ENCODE measurements around the gene RAD51B. TPM values are rescaled to one million over a fixed set of nuclear protein-coding genes. Genes with fewer than 3 reads are reported as not detected.
A peak's percentile ranks its signal among the peaks of the same experiment; 100 is the strongest.

The RAD51B gene
- total and polyA plus RNA-seq, 9 donors, result 21.6 to 70.1 (median 35.1) TPM

GRCh38 chr14:68591786-68592185 is 772.2 kb downstream of the RAD51B start:
- intact Hi-C loops (cut with DNase I), result loop anchor here in 1 of 4 donors (5.0 kb wide), 1 partner anchor 66 kb away; no protein-coding TSS in a partner anchor
- 92 to 95% (median 93%) methylated on average over 4 of the region's 4 CpGs for WGBS, 3 donors
- peak in 1 of 5 donors; percentile 20 for DNase-seq
- no peaks in the 10 kb centered on the region for H3K9me3 ChIP-seq
- peak overlapping the region in 1 of 2 donors; percentile 87 for H3K27ac ChIP-seq
- no peak overlapping the region for H3K4me3 ChIP-seq
- no peaks in the 10 kb centered on the region for H3K27me3 ChIP-seq
- H3K4me1 ChIP-seq (ENCODE audit: insufficient read depth), result peaks cover 21% of the 10 kb centered on the region
- TF ChIP-seq POLR2A (IDR thresholded peaks at IDR 0.05), result no peak
- H3K36me3 ChIP-seq, result no peaks in the 10 kb centered on the region

GRCh38 chr14:68592948-68593556 is 773.5 kb downstream of the RAD51B start:
- intact Hi-C loops (cut with DNase I), result loop anchor here in 1 of 4 donors (5.0 kb wide), 1 partner anchor 64 kb away; no protein-coding TSS in a partner anchor
- no peaks in the 10 kb centered on the region for H3K27me3 ChIP-seq
- no peak for DNase-seq
- H3K36me3 ChIP-seq, result no peaks in the 10 kb centered on the region
- peaks cover 15% of the 10 kb centered on the region for H3K4me1 ChIP-seq (ENCODE audit: insufficient read depth)
- WGBS, 3 donors, result 88 to 96% (median 96%) methylated on average over 7 of the region's 7 CpGs
- no peaks in the 10 kb centered on the region for H3K9me3 ChIP-seq
- no peak overlapping the region for H3K4me3 ChIP-seq
- H3K27ac ChIP-seq, result no peak overlapping the region
- no peak for TF ChIP-seq CTCF (IDR thresholded peaks at IDR 0.05)
- TF ChIP-seq POLR2A (IDR thresholded peaks at IDR 0.05), result no peak
- TF ChIP-seq EP300 (IDR thresholded peaks at IDR 0.05), result no peak

GRCh38 chr14:68593806-68594536 is 774.4 kb downstream of the RAD51B start:
- no peaks in the 10 kb centered on the region for H3K36me3 ChIP-seq
- H3K4me1 ChIP-seq (ENCODE audit: insufficient read depth), result peaks cover 20% of the 10 kb centered on the region
- WGBS, 3 donors, result 57 to 70% (median 67%) methylated on average over 9 of the region's 9 CpGs
- intact Hi-C loops (cut with DNase I), result loop anchor here in 1 of 4 donors (5.0 kb wide), 1 partner anchor 63 kb away; no protein-coding TSS in a partner anchor
- no peaks in the 10 kb centered on the region for H3K9me3 ChIP-seq
- no peak for DNase-seq
- no peak overlapping the region for H3K27ac ChIP-seq
- TF ChIP-seq CTCF (IDR thresholded peaks at IDR 0.05) (no peak), EP300 (IDR thresholded peaks at IDR 0.05) (no peak), POLR2A (IDR thresholded peaks at IDR 0.05) (no peak)
- no peak overlapping the region for H3K4me3 ChIP-seq
- H3K27me3 ChIP-seq, result no peaks in the 10 kb centered on the region

GRCh38 chr14:68594737-68595380 is 775.3 kb downstream of the RAD51B start:
- Histone ChIP-seq H3K4me3 (no peak overlapping the region), H3K36me3 (no peaks in the 10 kb centered on the region), H3K27me3 (no peaks in the 10 kb centered on the region), H3K9me3 (no peaks in the 10 kb centered on the region), H3K4me1 (ENCODE audit: insufficient read depth) (peaks cover 19% of the 10 kb centered on the region), H3K27ac (no peak overlapping the region)
- no peak for DNase-seq
- TF ChIP-seq POLR2A (IDR thresholded peaks at IDR 0.05) (no peak), CTCF (IDR thresholded peaks at IDR 0.05) (no peak), EP300 (IDR thresholded peaks at IDR 0.05) (no peak)
- WGBS, 3 donors, result 92 to 95% (median 95%) methylated on average over 6 of the region's 6 CpGs
- intact Hi-C loops (cut with DNase I), result loop anchor here in 1 of 4 donors (5.0 kb wide), 1 partner anchor 62 kb away; no protein-coding TSS in a partner anchor

Measured in ovary (tissue), 9 donors.